ENCODE measurements around the gene RPL13A.

RPL13A gene

GRCh38 chr19:49513746-49514118 is 26.3 kb downstream of the RPL13A start:
- H3K27ac ChIP-seq (ENCODE audit: low read length): peak overlapping the region; percentile 92
- no peaks in the 10 kb centered on the region for H3K27me3 ChIP-seq (ENCODE audit: control insufficient read depth in 1 of 2, insufficient read depth in 2 of 2, low read length in 2 of 2)
- H3K4me3 ChIP-seq (ENCODE audit: low read length in 2 of 2): peak overlapping the region; percentile 64 to 81
- no peaks in the 10 kb centered on the region for H3K9me3 ChIP-seq (ENCODE audit: control insufficient read depth in 2 of 2, low read length in 2 of 2)
- H3K9ac ChIP-seq (ENCODE audit: low read length in 2 of 2): peak overlapping the region; percentile 68 to 82
- peaks cover 21% of the 10 kb centered on the region for H3K4me1 ChIP-seq (ENCODE audit: control insufficient read depth, insufficient read depth, low read length)
- peaks cover 0 to 4% of the 10 kb centered on the region in 2 donors for H3K36me3 ChIP-seq (ENCODE audit: control insufficient read depth in 2 of 2, insufficient read depth in 2 of 2, low read length in 2 of 2)

- H3K4me3 ChIP-seq (ENCODE audit: low read length in 2 of 2): peak overlapping the region in 1 of 2 donors; percentile 81
- H3K36me3 ChIP-seq (ENCODE audit: control insufficient read depth in 2 of 2, insufficient read depth in 2 of 2, low read length in 2 of 2): peaks cover 0 to 4% of the 10 kb centered on the region in 2 donors
- H3K9me3 ChIP-seq (ENCODE audit: control insufficient read depth in 2 of 2, low read length in 2 of 2): no peaks in the 10 kb centered on the region
- peaks cover 21% of the 10 kb centered on the region for H3K4me1 ChIP-seq (ENCODE audit: control insufficient read depth, insufficient read depth, low read length)
- no peaks in the 10 kb centered on the region for H3K27me3 ChIP-seq (ENCODE audit: control insufficient read depth in 1 of 2, insufficient read depth in 2 of 2, low read length in 2 of 2)
- no peak overlapping the region for H3K27ac ChIP-seq (ENCODE audit: low read length)
- H3K9ac ChIP-seq (ENCODE audit: low read length in 2 of 2): peak overlapping the region in 1 of 2 donors; percentile 82
Observed at GRCh38 chr19:49514151-49514550, 26.7 kb downstream of the RPL13A start.

GRCh38 chr19:49515767-49516166 is 28.4 kb downstream of the RPL13A start:
- H3K27ac ChIP-seq (ENCODE audit: low read length): no peak overlapping the region

GRCh38 chr19:49518033-49518432 is 30.6 kb downstream of the RPL13A start:
- no peaks in the 10 kb centered on the region for H3K9me3 ChIP-seq (ENCODE audit: control insufficient read depth in 2 of 2, low read length in 2 of 2)
- H3K36me3 ChIP-seq (ENCODE audit: control insufficient read depth in 2 of 2, insufficient read depth in 2 of 2, low read length in 2 of 2): peaks cover 4 to 5% of the 10 kb centered on the region in 2 donors
- H3K4me3 ChIP-seq (ENCODE audit: low read length in 2 of 2): no peak overlapping the region
- H3K4me1 ChIP-seq (ENCODE audit: control insufficient read depth, insufficient read depth, low read length): peaks cover 20% of the 10 kb centered on the region
- no peak overlapping the region for H3K27ac ChIP-seq (ENCODE audit: low read length)
- no peaks in the 10 kb centered on the region for H3K27me3 ChIP-seq (ENCODE audit: control insufficient read depth in 1 of 2, insufficient read depth in 2 of 2, low read length in 2 of 2)
- H3K9ac ChIP-seq (ENCODE audit: low read length in 2 of 2): no peak overlapping the region

More at GRCh38 chr19:49515767-49516166, 28.4 kb downstream of the RPL13A start:
- Histone ChIP-seq H3K36me3 (ENCODE audit: control insufficient read depth in 2 of 2, insufficient read depth in 2 of 2, low read length in 2 of 2) (peaks cover 2 to 4% of the 10 kb centered on the region in 2 donors), H3K27me3 (ENCODE audit: control insufficient read depth in 1 of 2, insufficient read depth in 2 of 2, low read length in 2 of 2) (no peaks in the 10 kb centered on the region), H3K9me3 (ENCODE audit: control insufficient read depth in 2 of 2, low read length in 2 of 2) (no peaks in the 10 kb centered on the region), H3K4me1 (ENCODE audit: control insufficient read depth, insufficient read depth, low read length) (peaks cover 25% of the 10 kb centered on the region), H3K9ac (ENCODE audit: low read length in 2 of 2) (no peak overlapping the region), H3K4me3 (ENCODE audit: low read length in 2 of 2) (no peak overlapping the region)

- H3K27ac ChIP-seq (ENCODE audit: low read length): peak overlapping the region; percentile 69
- peak overlapping the region in 1 of 2 donors; percentile 22 for H3K4me3 ChIP-seq (ENCODE audit: low read length in 2 of 2)
- H3K9me3 ChIP-seq (ENCODE audit: control insufficient read depth in 2 of 2, low read length in 2 of 2): no peaks in the 10 kb centered on the region
- H3K4me1 ChIP-seq (ENCODE audit: control insufficient read depth, insufficient read depth, low read length): peaks cover 10% of the 10 kb centered on the region
- H3K9ac ChIP-seq (ENCODE audit: low read length in 2 of 2): peak overlapping the region in 1 of 2 donors; percentile 47
- H3K36me3 ChIP-seq (ENCODE audit: control insufficient read depth in 2 of 2, insufficient read depth in 2 of 2, low read length in 2 of 2): peaks cover 5 to 8% of the 10 kb centered on the region in 2 donors
- no peaks in the 10 kb centered on the region for H3K27me3 ChIP-seq (ENCODE audit: control insufficient read depth in 1 of 2, insufficient read depth in 2 of 2, low read length in 2 of 2)
Observed at GRCh38 chr19:49520705-49521319, 33.4 kb downstream of the RPL13A start.

GRCh38 chr19:49524812-49525455 is 37.5 kb downstream of the RPL13A start:
- Histone ChIP-seq H3K4me3 (ENCODE audit: low read length in 2 of 2) (no peak overlapping the region), H3K27me3 (ENCODE audit: control insufficient read depth in 1 of 2, insufficient read depth in 2 of 2, low read length in 2 of 2) (no peaks in the 10 kb centered on the region), H3K4me1 (ENCODE audit: control insufficient read depth, insufficient read depth, low read length) (peaks cover 19% of the 10 kb centered on the region), H3K9me3 (ENCODE audit: control insufficient read depth in 2 of 2, low read length in 2 of 2) (no peaks in the 10 kb centered on the region), H3K27ac (ENCODE audit: low read length) (no peak overlapping the region), H3K9ac (ENCODE audit: low read length in 2 of 2) (no peak overlapping the region), H3K36me3 (ENCODE audit: control insufficient read depth in 2 of 2, insufficient read depth in 2 of 2, low read length in 2 of 2) (peaks cover 9% of the 10 kb centered on the region in 2 donors)

- Histone ChIP-seq H3K9me3 (ENCODE audit: control insufficient read depth in 2 of 2, low read length in 2 of 2) (no peaks in the 10 kb centered on the region), H3K36me3 (ENCODE audit: control insufficient read depth in 2 of 2, insufficient read depth in 2 of 2, low read length in 2 of 2) (peaks cover 4 to 9% of the 10 kb centered on the region in 2 donors), H3K27me3 (ENCODE audit: control insufficient read depth in 1 of 2, insufficient read depth in 2 of 2, low read length in 2 of 2) (no peaks in the 10 kb centered on the region), H3K9ac (ENCODE audit: low read length in 2 of 2) (peak overlapping the region in 1 of 2 donors; percentile 57), H3K27ac (ENCODE audit: low read length) (no peak overlapping the region), H3K4me1 (ENCODE audit: control insufficient read depth, insufficient read depth, low read length) (peaks cover 12% of the 10 kb centered on the region), H3K4me3 (ENCODE audit: low read length in 2 of 2) (peak overlapping the region; percentile 52 to 70)
Observed at GRCh38 chr19:49528211-49528771, 40.9 kb downstream of the RPL13A start.

- Histone ChIP-seq H3K27me3 (ENCODE audit: control insufficient read depth in 1 of 2, insufficient read depth in 2 of 2, low read length in 2 of 2) (no peaks in the 10 kb centered on the region), H3K27ac (ENCODE audit: low read length) (no peak overlapping the region), H3K4me1 (ENCODE audit: control insufficient read depth, insufficient read depth, low read length) (peaks cover 21% of the 10 kb centered on the region), H3K36me3 (ENCODE audit: control insufficient read depth in 2 of 2, insufficient read depth in 2 of 2, low read length in 2 of 2) (peaks cover 2 to 4% of the 10 kb centered on the region in 2 donors), H3K4me3 (ENCODE audit: low read length in 2 of 2) (no peak overlapping the region), H3K9ac (ENCODE audit: low read length in 2 of 2) (no peak overlapping the region), H3K9me3 (ENCODE audit: control insufficient read depth in 2 of 2, low read length in 2 of 2) (no peaks in the 10 kb centered on the region)
Observed at GRCh38 chr19:49530708-49531107, 43.3 kb downstream of the RPL13A start.

GRCh38 chr19:49533551-49534488 is 46.4 kb downstream of the RPL13A start:
- peaks cover 0 to under 1% of the 10 kb centered on the region in 2 donors for H3K36me3 ChIP-seq (ENCODE audit: control insufficient read depth in 2 of 2, insufficient read depth in 2 of 2, low read length in 2 of 2)
- no peak overlapping the region for H3K27ac ChIP-seq (ENCODE audit: low read length)
- peak overlapping the region; percentile 73 to 78 for H3K4me3 ChIP-seq (ENCODE audit: low read length in 2 of 2)
- no peaks in the 10 kb centered on the region for H3K27me3 ChIP-seq (ENCODE audit: control insufficient read depth in 1 of 2, insufficient read depth in 2 of 2, low read length in 2 of 2)
- peaks cover 12% of the 10 kb centered on the region for H3K4me1 ChIP-seq (ENCODE audit: control insufficient read depth, insufficient read depth, low read length)
- no peaks in the 10 kb centered on the region for H3K9me3 ChIP-seq (ENCODE audit: control insufficient read depth in 2 of 2, low read length in 2 of 2)
- peak overlapping the region in 1 of 2 donors; percentile 57 for H3K9ac ChIP-seq (ENCODE audit: low read length in 2 of 2)

GRCh38 chr19:49534632-49535385 is 47.4 kb downstream of the RPL13A start:
- Histone ChIP-seq H3K27ac (ENCODE audit: low read length) (no peak overlapping the region), H3K36me3 (ENCODE audit: control insufficient read depth in 2 of 2, insufficient read depth in 2 of 2, low read length in 2 of 2) (peaks cover 0 to 2% of the 10 kb centered on the region in 2 donors), H3K9ac (ENCODE audit: low read length in 2 of 2) (peak overlapping the region in 1 of 2 donors; percentile 57), H3K27me3 (ENCODE audit: control insufficient read depth in 1 of 2, insufficient read depth in 2 of 2, low read length in 2 of 2) (no peaks in the 10 kb centered on the region), H3K4me3 (ENCODE audit: low read length in 2 of 2) (peak overlapping the region; percentile 73 to 78), H3K4me1 (ENCODE audit: control insufficient read depth, insufficient read depth, low read length) (peaks cover 12% of the 10 kb centered on the region), H3K9me3 (ENCODE audit: control insufficient read depth in 2 of 2, low read length in 2 of 2) (no peaks in the 10 kb centered on the region)
